UCSD-AML1 (cell line): ENCODE results near the gene INPP5D.
"Not testable (repeated sequence)": the region's sequence is repeated elsewhere in the genome, so short reads cannot be mapped to it uniquely, and the experiment has no call there.

ENCODE experiments used
- DNase-seq: peaks from one replicate; lab custom pipeline; 2025; ENCODE audit not compliant: unreplicated experiment; lab: John Stamatoyannopoulos, UW

The INPP5D gene

GRCh38 chr2:233091595-233092375 is 31.6 kb downstream of the INPP5D start:
- DNase-seq = no peak

GRCh38 chr2:233092432-233093165 is 32.5 kb downstream of the INPP5D start:
- no peak for DNase-seq

GRCh38 chr2:233093166-233093448 is 33.0 kb downstream of the INPP5D start:
- no peak for DNase-seq

GRCh38 chr2:233093721-233094120 is 33.6 kb downstream of the INPP5D start:
- no peak for DNase-seq

- no peak for DNase-seq
Measured at GRCh38 chr2:233094614-233095013, 34.5 kb downstream of the INPP5D start.

DNA sequence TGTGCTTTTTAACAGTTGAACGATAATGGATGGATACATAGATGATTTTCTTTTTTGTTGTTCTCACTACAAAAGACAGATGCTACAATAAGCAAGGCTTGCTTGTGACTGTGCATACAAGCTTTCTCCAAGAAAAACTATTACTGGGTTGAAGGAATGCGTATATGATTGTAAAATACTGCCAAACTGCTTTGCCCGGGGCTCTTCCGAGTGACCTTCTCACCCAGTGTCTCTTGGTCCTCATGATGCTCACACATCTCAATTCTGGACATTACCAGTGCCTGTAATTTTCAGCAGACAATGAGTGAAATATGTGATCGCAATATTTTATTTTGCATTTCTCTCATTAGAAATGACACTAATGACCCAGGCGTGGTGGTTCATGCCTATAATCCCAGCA is 35.9 kb downstream of the INPP5D start:
- no peak for DNase-seq

DNA sequence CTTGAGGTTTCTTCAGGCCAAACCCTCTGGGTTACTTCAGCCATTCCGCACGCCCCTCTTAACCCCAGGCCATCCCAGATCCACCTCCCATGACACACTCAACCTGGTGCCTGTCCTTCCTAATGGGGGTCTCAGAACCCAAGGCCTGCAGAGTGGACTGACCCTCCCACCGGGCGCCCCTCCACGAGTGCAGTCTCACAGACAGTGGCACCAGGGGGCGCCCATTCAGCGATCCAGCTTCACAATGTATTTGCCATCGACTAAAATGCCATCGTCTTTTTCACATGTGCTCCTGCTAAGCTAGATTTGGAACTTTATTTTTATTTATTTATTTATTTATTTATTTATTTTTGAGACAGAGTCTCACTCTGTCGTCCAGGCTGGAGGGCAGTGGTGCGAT is 38.5 kb downstream of the INPP5D start:
- DNase-seq = no peak

GRCh38 chr2:233099820-233100191 is 39.7 kb downstream of the INPP5D start:
- DNase-seq = not testable (repeated sequence)

DNA sequence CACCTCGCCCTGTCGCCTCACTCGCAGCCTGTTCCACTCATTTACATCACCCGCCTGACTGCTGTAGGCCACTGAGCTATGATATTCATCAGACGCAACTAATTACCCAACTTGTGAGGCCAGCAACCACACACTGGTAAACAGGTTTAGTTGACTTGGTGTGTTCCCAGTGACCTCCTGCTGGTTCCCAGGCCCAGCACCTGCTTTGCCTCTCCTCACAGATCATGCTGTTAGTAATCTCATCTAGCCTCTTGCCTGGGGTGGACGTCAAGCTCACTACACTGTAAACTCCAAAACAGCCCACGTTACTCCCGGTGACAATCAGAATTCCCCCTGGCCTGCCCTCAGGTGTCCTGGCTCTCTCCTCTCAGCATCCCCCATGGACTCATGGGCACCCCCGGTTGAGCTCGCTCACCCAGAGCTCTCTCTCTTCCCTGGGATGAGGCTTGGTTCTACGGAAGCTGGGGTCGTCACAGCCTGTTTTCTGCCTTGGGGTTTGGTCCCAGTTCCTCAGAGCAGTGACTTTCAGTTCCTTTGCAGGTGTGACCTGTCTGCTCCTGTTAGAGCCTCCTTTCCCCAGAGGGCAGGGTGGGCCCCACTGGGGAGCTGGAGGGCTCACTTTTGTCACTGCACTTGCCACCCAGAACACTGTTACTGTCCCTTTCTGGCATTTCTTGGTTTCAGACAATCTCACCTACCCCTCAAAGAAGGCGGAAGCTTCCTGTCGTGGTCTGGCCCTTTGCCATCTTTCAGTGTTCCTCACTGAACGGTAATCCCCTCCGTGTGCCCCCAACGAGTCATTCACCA is 40.3 kb downstream of the INPP5D start:
- no peak for DNase-seq

DNA sequence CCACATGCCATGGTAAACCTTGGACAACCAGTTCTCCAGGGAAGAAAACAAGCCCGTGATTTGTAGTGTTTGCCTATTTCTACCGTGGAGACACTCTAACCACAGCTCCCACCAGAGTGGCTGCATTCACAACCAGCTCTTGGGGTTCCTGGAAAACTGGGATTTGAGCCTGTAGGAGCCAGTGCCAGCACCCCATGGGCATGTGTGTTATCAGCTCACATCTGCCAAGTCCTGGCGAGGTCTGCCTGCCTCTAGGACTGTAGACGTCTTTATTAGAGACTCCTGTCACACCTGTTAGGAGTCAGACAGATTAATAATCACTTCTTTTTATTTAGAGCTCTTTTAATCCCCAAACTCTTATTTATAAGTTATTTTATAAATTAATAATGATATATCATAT is 41.0 kb downstream of the INPP5D start:
- no peak for DNase-seq

DNA sequence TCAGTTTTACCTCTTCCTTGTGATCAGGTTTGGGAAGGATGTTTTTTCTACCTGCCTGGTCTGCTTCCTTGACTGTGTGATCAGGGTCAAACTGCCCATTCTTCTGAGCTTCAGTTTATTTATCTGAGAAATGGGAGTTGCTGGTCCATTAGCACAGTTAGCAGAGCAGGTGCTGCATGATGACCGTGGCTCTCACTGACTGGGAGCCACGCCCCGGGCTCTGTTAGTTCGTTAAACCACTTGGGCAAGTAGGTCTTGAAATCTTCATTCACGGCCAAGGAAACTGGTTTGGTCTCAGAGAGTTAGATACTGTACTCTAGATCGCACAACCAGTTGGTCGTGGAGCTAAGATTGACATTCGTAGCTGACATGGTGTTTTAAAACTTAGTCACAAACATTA is 41.7 kb downstream of the INPP5D start:
- DNase-seq = no peak

DNA sequence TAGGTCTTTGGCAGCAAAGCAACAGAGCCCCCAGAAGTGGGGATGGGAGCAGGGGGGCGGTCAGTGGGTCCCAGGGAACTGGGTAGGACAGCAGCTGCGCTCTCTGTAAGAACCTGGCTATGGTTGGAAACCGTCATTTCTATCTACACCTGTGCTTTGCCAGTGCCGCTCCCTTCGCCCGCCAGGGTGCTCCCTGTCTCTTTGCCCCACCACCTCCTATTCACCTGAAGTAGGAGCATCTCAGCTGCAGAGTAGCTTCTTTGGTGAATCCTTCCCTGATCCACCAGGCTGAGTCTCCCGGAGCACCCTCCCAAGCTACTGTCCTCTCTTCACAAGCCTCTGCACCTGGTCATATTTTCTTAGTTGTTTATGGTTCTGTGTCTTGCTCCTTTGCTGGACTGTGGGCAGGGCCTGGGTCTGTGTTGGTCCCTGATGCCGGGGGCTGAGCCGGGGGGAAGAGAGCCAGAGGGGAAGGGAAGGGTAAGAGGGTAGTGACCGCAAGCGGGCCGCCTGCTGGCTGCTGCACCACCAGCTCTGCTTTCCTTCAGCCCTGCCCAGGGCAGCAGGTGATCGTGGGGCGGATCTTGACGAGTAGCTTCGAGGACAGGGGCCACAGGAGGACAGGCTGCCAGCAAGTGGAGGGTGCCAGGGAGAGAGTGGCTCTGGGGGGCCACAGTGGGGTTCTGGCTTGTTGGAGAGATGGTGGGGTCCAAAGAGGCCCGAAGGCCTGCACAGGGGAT is 45.2 kb downstream of the INPP5D start:
- no peak for DNase-seq

GRCh38 chr2:233105930-233106329 is 45.8 kb downstream of the INPP5D start:
- no peak for DNase-seq

- no peak for DNase-seq
Measured at GRCh38 chr2:233107011-233107410, 46.9 kb downstream of the INPP5D start.

DNA sequence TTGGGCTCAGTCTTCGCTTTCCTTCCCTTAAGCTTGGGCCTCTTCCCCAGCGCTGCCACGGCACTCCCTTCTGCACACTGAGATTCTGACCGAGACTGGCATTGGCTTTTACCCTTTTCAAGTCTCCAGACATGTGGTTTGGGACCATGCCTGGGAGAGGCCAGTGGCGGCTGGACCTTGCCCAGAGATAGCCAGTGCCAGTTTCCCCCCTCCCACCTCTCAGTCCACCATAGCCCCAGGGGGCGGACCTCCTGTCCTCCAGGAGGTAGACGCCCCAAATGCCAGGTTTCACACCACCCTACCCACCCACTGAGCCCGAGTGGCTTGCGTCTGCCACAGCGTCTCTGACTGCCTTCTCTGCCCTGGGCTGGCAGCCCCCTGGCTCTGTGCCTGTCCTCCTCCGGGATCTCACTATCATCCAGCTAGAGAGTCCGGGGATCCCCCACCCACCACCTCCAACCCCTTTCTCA is 47.7 kb downstream of the INPP5D start:
- DNase-seq = no peak

DNA sequence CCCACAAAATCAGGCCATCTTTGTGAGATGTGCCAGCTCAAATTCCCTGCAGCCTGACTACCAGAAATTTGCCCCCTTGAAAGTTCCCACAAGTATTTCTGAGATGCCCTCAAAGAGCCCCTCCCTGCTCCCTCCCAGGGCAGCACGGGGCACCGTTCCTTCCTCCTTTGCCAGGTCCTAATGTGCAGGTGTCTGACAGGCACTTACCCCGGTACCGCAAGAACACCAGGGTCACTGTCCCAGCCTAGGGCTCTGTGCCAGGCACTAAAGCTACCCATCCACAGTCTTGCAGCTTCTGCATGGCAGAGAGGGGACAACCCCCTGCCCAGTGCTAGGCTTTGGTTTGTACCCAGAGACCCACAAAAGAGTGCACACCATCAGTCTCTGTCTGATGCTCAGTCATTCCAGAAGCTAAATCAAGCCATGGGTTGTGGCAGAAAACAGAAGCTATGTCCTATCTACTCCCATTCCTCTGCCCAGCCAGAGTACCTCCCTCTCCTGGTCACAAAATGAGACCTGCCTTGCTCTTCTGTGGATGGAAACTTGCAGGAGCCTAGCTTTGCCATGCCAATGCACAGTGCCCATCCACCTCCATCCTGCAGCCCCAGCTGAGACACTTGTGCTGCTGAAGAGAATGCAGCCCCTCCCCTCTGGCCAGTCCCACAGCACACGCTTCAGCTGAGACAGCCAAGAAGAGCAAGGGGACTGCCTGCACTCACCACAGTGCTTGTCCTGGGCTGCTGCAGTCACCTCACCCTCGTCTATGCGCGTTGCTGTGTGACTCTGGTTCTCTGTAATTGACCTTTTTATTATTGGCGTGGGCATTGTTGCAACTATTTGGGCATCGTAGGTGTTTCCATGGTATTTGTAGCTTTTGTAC is 48.7 kb downstream of the INPP5D start:
- DNase-seq = no peak

GRCh38 chr2:233111427-233111826 is 51.3 kb downstream of the INPP5D start:
- DNase-seq = no peak

DNA sequence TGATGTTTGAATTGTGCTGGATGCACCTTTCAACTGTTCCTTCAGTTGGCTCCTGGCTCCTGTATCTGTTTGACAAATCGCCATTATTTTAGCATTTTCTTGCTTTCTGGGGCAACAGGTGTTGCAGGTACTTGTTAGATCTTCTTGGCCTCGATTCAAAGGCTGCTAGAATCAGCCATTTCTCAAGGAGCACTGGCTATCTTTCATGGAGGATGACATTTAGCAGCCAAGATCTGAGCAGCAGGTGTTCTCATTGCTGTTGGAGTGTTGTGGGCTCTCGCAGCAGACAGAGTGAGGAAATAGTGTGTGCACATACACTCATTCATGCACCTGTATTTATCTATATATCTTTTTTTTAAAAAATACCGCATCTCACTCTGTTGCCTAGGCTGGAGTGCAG is 52.2 kb downstream of the INPP5D start:
- DNase-seq = no peak

GRCh38 chr2:233112776-233113452 is 52.8 kb downstream of the INPP5D start:
- DNase-seq = no peak

GRCh38 chr2:233114421-233114861 is 54.3 kb downstream of the INPP5D start:
- DNase-seq = no peak
